ENCODE data around the gene GRAP2.

DNA sequence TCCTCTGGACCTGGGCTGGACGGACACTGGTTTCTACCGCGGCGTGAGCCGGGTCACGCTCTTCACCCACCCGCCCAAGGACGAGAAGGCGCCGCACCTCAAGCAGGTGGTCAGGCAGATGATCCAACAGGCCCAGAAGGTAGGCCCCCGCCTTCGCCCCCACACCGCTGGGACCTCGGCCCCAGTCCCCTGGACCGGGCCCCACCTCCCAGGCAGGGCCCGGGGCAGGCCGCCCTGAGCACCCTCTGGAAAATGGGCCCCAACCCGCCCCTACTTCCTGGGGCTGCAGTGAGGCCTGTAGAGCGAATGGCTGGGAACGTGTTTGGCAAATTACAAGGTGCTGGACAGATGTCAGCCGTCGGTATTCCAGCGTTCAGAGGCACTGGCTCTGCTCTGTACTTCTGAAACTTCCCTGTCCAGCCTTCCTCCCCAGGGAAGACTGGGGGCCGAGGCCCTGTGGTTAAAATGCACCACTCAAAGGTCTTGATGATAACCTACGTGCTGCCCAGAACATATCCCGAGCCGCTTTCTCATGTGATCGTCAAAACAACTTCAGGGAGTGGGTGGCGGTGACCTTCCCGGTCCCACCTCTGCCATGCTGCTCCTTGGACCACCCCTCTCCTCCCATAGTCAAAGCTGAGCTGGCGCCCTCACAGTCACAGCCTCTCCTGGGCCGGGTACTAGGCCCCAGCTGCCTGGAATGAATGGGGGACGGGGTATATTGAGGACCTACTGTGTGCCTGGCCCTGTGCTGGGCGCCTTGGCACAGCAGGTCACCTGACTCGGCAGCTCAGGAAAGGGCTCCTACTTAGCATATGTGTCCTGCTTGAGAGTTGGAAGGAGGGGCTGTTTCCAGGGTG lies 94.7 kb downstream of the GRAP2 start:
- TF ChIP-seq, protein P1, sequence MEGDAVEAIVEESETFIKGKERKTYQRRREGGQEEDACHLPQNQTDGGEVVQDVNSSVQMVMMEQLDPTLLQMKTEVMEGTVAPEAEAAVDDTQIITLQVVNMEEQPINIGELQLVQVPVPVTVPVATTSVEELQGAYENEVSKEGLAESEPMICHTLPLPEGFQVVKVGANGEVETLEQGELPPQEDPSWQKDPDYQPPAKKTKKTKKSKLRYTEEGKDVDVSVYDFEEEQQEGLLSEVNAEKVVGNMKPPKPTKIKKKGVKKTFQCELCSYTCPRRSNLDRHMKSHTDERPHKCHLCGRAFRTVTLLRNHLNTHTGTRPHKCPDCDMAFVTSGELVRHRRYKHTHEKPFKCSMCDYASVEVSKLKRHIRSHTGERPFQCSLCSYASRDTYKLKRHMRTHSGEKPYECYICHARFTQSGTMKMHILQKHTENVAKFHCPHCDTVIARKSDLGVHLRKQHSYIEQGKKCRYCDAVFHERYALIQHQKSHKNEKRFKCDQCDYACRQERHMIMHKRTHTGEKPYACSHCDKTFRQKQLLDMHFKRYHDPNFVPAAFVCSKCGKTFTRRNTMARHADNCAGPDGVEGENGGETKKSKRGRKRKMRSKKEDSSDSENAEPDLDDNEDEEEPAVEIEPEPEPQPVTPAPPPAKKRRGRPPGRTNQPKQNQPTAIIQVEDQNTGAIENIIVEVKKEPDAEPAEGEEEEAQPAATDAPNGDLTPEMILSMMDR (IDR thresholded peaks at IDR 0.05 in 2 of 3, conservative IDR thresholded peaks at IDR 0.05 in 1 of 3; ENCODE audit: borderline replicate concordance in 1 of 3, insufficient read depth in 1 of 3, low read depth in 2 of 3, low read length in 2 of 3), result no peak
- TF ChIP-seq POLR2AphosphoS5 (IDR thresholded peaks at IDR 0.05; ENCODE audit: low read depth, low read length) (no peak), EZH2 (IDR thresholded peaks at IDR 0.05) (no peak), YY1 (IDR thresholded peaks at IDR 0.05; ENCODE audit: extremely low read depth, insufficient replicate concordance, low read depth, low read length) (no peak), POLR2A (IDR thresholded peaks at IDR 0.05; ENCODE audit: borderline replicate concordance, extremely low read depth, insufficient read depth, insufficient read length) (no peak)
- TF ChIP-seq, protein P2, sequence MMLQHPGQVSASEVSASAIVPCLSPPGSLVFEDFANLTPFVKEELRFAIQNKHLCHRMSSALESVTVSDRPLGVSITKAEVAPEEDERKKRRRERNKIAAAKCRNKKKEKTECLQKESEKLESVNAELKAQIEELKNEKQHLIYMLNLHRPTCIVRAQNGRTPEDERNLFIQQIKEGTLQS (IDR thresholded peaks at IDR 0.05), result no peak
